NCI-H2227 treated with DMSO at 0.1 percent for 48 hours (cell line): ENCODE measurements around the gene ANOS1.

ENCODE experiments used
- DNase-seq: peaks from one replicate; lab custom pipeline; 2025; lab: John Stamatoyannopoulos, UW

The ANOS1 gene

DNA sequence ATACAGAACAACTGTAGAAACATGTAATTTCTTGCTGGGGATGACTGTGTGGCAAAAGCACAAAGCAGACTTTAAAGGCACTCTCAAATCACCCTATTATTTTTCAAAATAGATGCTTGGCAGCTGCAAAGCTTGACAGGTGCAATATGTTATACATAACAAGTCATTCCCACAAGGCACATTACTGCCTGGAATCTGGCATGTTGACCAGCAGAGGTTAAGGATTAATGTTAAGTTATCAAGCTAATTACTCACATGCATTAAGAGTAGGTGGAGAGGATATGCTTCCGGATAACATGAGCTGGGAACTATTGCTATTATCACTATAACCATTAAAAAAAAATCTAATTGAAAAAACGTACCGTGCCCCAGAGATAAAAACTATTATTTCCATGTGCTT, 17.8 kb downstream of the ANOS1 start:
- peak; percentile 77 for DNase-seq

GRCh38 chrX:8711401-8711800, 20.5 kb downstream of the ANOS1 start:
- peak; percentile 75 for DNase-seq

DNA sequence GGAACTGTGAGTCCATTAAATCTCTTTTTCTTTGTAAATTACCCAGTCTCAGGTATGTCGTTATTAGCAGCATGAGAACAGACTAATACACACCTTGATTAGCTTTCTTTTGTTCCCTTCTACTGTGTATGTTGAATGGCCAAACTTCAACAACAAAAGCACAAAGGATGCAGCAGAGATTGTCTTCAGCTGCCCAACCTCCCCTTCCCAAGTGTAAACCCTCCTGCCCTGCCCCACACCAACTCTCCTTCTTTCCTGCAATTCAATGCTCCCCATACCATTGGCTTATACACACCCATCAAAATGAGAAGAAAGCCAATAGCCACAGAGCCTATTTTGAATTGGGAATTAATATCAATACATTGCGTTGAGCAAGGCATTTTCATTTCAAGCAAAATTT, 27.8 kb downstream of the ANOS1 start:
- DNase-seq, result no peak

- DNase-seq, result no peak
These were observed 39.1 kb downstream of the ANOS1 start for GRCh38 chrX:8692871-8693270.

DNA sequence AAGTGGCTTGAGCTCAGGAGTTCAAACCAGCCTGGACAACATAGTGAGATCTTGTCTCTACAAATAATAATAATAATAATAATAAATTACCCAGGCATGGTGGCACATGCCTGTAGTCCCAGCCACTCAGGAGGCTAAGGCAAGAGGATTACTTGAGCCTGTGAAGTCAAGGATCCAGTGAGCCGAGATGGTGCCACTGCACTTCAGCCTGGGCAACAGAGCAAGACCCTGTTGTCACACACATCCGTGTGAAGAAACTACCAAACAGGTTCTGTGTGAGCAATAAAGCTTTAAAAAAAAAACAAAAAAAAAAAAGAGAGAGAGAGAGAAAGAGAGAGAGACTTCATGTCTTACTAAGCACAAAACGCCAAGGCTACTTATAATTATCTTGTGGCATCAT, 42.5 kb downstream of the ANOS1 start:
- no peak for DNase-seq

DNA sequence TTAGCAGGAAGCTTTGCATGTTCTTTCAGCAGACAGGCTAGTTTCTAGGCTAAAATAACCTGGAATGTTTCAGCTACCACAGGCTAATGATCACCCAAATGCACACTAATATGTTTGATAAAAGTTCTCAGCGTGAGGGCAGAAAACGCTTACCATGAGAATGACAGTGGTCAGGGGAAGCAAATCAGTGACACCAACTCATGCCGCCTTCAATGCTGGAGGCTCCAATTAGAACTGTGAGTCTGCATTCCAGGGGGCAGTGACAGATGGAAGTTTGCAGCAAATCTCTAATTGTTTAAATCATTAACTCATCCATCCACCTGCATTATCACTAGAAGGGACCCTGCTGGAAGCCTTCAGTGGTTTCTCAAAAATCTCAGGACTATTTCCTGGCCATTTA, 43.2 kb downstream of the ANOS1 start:
- no peak for DNase-seq

GRCh38 chrX:8684201-8684965, 47.6 kb downstream of the ANOS1 start:
- no peak for DNase-seq

DNA sequence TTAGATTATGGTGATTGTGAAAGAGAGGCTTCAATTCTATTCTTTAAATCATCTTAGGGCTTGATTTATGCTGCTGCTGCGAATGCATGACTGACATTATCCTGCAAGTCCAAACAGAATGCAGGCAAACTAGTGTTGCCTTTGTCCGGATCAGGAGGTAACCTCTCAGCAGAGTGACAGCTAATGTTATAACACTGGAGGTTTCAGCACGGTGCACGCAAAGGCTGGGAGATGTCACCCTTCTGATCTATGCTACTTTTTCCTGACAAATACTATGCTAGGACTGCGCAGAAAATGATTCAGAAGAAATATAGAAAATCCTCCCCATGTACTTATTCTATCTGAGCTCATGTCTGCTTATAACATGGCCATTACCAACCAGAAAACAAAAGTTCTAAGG, 48.2 kb downstream of the ANOS1 start:
- DNase-seq, result no peak

- DNase-seq, result no peak
These were observed 52.4 kb downstream of the ANOS1 start for GRCh38 chrX:8679550-8679949.

- DNase-seq, result no peak
These were observed 56.8 kb downstream of the ANOS1 start for GRCh38 chrX:8675006-8675630.

GRCh38 chrX:8673201-8673600, 58.7 kb downstream of the ANOS1 start:
- DNase-seq, result no peak

GRCh38 chrX:8672176-8672575, 59.8 kb downstream of the ANOS1 start:
- no peak for DNase-seq

DNA sequence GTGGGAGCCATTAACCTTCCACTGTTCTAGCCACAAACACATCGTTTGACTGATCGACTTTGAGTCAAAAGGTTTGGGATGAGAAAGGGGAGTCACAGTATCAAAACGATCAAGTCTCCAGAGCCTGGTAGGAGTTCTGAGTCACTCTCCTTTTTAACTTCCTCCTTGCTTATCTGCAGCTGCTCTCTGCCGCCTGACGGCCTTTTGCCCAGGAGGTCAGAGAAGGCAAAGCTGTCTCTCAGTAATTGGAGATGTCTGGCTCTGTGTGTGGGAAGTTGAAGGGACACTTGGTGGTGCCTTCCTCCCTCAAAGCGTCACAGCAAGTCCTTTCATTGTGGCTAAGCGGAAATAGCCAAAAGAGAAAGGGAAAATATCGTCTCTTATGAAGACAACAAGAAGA, 63.1 kb downstream of the ANOS1 start:
- DNase-seq, result no peak

- DNase-seq, result no peak
These were observed 68.6 kb downstream of the ANOS1 start for GRCh38 chrX:8663325-8663724.

- no peak for DNase-seq
These were observed 74.1 kb downstream of the ANOS1 start for GRCh38 chrX:8657883-8658282.

GRCh38 chrX:8653956-8654355, 78.0 kb downstream of the ANOS1 start:
- no peak for DNase-seq

DNA sequence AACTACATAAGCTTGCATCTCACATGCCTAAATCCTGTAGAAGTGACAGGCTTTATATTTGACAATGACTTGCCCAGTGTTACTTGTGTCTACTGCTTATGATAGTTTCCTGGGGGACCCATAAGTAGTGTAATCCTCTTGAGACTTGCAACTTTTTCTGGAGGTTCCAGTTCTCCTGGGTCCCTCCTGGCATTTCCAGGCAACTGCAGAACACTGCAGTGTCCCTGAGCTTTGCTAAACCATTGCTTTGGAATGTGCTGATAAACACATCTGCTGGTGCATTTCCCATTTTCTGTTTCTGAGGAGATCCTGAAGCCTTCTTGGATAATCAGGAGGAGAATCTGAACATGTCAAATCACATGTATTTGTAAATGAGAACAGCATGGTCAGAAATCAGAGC, 82.0 kb downstream of the ANOS1 start:
- DNase-seq, result no peak

- DNase-seq, result no peak
These were observed 84.8 kb downstream of the ANOS1 start for GRCh38 chrX:8647176-8647575.

DNA sequence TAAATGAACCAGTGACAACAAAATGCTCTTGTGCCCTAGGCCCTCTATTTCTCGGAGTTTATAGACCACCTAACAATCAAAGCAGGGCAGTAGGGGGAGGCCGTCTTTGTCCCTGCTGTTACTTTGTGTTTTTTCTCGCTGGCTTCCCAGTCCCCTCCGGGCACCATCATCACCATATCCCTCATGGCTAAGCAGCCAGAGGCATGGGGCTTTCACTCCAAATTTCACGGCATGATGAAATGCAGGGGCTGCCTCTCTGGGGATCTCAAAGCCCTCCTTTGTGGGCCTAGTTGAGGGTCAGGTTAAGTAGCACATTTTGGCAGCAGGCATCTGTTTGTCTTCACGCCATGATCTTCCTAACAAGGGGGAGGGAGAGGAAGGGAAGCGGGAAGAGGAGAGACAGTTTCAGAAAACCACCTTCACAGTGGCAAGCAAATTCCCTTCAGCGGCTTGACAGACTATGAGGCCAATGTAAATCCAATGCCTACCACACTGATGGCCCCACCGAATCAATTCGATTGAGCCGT, 91.9 kb downstream of the ANOS1 start:
- no peak for DNase-seq

DNA sequence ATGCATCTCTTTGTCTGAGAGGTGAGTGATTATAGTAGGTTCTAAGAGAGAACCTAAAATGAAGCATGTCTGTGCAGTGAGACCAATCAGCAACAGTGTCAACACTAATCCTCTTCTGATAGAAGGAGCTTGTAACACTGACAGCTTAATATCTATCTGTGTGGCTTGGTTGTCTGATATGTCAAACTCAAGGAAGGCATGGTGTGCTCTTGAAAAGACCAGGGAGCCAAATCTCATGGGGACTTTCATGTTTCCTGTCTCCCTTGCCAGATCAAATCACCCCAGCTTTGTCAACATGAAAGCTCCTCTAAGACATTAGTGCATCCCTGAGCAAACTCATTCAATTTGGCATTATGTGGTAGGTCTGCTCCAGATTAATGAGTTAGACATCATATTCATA, 95.4 kb downstream of the ANOS1 start:
- no peak for DNase-seq

GRCh38 chrX:8635812-8636211, 96.1 kb downstream of the ANOS1 start:
- no peak for DNase-seq

DNA sequence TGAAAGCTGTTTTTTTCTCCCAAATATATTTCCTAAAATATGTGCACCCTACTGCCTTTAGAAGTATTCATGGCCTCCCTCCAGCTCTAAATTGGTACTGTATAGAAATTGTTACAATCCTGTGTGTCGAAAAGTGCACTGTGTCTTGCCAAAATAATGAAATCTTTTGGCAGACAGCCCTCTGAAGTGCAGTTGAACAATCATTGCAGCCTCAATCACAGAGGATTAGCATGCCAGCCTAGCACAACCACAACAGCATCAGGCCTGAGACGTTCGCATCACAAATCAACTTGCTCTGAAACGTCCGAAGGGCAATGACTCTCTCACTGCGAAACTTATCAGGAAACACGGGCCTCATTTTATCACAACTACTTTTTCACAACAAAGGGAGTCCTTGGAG, 99.0 kb downstream of the ANOS1 start:
- no peak for DNase-seq

- DNase-seq, result no peak
These were observed 102.1 kb downstream of the ANOS1 start for GRCh38 chrX:8629871-8630270.

DNA sequence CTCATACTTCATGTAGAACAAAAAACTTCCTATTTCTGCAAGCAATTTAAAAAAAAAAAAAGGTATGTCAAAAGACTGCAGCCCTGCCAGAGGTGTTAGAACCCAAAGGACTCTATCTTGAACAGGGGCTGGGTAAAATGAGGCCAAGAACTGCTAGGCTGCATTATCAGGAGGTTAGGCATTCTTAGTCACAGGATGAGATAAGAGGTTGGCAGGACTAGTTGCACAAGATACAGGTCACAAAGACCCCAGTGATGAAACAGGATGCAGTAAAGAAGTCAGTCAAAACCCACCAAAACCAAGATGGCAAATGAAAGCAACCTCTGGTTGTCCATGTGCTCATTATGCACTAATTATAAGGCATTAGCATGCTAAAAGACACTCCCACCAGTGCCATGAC, 104.1 kb downstream of the ANOS1 start:
- no peak for DNase-seq
